Bronchial epithelial cell (primary cell): Measurements from ENCODE around the gene HES5. TPM values are rescaled to one million over a fixed set of nuclear protein-coding genes. Genes with fewer than 3 reads are reported as not detected.

Source experiments
- DNase-seq: peaks from one replicate; pipeline ENCODE4 v3.0.0-alpha.2; 2010; ENCODE audit warnings: low read depth
- FAIRE-seq: peaks from 2 replicates; lab custom pipeline; 2011; peaks lifted over from hg19 to GRCh38; lab: Jason Lieb, UNC
- H3K27me3 ChIP-seq: 2 replicates; pipeline ENCODE4 v1.5.1; 2011; ENCODE audit warnings: low read length; ENCODE audit not compliant: control insufficient read depth, insufficient read depth
- H3K36me3 ChIP-seq: 2 replicates; pipeline ENCODE4 v1.5.1; 2011; ENCODE audit warnings: low read length; ENCODE audit not compliant: control insufficient read depth, insufficient read depth
- H3K4me3 ChIP-seq: 2 replicates; pipeline ENCODE4 v1.5.1; 2011; ENCODE audit warnings: mild to moderate bottlenecking, low read depth, low read length, control low read depth
- total RNA-seq: library from RNA; depleted of rRNA; stranded (reverse); fragments of >200 nt; gene quantifications from 2 replicates; pipeline ENCODE4 v1.2.1, GENCODE V29; 2014
- TF ChIP-seq, protein P1 (sequence below): IDR thresholded peaks from 2 replicates; pipeline ENCODE4 v1.5.1; 2011; ENCODE audit warnings: mild to moderate bottlenecking, moderate library complexity, low read length, control low read depth, inconsistent platforms; ENCODE audit not compliant: insufficient read depth, severe bottlenecking

The HES5 gene
- total RNA-seq, 1 donor from 2014 or later: 2.9 TPM

DNA sequence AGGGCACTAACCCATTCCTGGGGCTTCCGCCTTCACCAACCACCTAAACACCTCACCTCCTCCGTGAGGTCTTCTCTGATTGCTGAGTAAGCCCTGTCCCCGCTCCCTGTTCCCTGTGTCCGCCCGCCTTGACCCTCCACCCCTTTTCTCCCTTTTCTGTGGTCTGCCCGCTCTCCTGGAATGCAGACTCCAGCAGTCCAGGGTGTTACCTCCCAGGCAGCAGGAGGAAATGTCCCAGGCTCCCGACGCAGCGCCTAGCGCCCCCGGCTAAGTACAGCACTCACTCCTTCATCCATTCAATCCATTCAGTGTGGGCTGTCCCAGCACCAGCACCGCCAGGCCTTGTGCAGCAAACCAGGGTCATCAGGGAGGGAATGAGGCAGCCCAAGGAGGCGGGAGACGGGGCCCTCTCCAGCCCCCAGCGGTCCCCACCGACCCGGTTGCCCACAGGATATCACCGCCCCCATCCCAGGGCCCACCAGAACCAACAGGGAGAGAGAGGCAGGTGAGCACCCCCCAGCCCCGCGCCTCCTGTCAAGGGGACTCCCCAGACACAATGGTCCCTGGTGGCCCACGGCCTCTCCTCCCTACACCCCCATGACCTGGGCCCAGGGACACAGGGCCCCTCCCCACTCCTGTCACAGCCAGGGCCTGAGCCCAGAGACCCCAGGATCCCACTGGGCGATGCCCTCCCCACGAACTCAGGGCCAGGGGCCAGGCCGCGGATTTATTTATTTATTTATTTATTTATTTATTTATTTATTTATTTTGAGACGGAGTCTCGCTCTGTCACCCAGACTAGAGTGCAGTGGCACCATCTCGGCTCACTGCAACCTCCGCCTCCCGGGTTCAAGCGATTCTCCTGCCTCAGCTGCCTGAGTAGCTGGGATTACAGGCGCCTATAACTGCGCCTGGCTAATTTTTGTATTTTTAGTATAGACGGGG, 36.3 kb upstream of the HES5 start:
- peaks cover 5% of the 10 kb centered on the region for H3K27me3 ChIP-seq
- no peak overlapping the region for H3K4me3 ChIP-seq
- H3K36me3 ChIP-seq: no peaks in the 10 kb centered on the region
- FAIRE-seq (no peak), DNase-seq (no peak)
- TF ChIP-seq, protein P1, sequence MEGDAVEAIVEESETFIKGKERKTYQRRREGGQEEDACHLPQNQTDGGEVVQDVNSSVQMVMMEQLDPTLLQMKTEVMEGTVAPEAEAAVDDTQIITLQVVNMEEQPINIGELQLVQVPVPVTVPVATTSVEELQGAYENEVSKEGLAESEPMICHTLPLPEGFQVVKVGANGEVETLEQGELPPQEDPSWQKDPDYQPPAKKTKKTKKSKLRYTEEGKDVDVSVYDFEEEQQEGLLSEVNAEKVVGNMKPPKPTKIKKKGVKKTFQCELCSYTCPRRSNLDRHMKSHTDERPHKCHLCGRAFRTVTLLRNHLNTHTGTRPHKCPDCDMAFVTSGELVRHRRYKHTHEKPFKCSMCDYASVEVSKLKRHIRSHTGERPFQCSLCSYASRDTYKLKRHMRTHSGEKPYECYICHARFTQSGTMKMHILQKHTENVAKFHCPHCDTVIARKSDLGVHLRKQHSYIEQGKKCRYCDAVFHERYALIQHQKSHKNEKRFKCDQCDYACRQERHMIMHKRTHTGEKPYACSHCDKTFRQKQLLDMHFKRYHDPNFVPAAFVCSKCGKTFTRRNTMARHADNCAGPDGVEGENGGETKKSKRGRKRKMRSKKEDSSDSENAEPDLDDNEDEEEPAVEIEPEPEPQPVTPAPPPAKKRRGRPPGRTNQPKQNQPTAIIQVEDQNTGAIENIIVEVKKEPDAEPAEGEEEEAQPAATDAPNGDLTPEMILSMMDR: no peak

DNA sequence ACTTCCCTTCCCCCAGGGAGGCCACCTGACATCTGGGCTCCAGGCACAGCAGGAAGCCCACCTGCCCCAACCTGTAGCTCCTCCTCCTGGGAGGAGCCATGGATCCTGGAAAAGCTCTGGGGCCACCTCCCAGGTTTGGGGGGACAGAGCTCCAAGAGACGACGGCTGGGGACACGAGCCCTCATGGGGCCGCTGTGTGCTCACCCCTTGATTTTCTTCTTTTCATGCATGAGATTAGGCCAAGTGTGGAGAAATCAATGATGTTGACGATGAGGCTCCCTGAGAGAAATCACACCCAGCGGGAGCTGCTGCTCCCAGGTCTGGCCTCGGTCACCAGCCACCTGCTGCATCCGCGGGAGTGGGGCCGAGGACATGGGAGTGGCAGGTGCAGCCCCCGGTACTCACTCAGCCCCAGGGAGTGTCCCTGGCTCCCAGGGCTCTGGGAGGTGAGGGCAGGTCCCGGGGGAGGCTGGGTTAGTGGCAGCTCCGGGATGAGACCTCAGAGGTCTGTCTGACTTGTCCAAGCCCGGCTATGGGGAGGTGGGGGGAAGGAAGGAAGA, 34.8 kb upstream of the HES5 start:
- H3K4me3 ChIP-seq: no peak overlapping the region
- H3K36me3 ChIP-seq: no peaks in the 10 kb centered on the region
- H3K27me3 ChIP-seq: peaks cover 5% of the 10 kb centered on the region
- no peak for FAIRE-seq
- DNase-seq: no peak
- TF ChIP-seq, protein P1: no peak

DNA sequence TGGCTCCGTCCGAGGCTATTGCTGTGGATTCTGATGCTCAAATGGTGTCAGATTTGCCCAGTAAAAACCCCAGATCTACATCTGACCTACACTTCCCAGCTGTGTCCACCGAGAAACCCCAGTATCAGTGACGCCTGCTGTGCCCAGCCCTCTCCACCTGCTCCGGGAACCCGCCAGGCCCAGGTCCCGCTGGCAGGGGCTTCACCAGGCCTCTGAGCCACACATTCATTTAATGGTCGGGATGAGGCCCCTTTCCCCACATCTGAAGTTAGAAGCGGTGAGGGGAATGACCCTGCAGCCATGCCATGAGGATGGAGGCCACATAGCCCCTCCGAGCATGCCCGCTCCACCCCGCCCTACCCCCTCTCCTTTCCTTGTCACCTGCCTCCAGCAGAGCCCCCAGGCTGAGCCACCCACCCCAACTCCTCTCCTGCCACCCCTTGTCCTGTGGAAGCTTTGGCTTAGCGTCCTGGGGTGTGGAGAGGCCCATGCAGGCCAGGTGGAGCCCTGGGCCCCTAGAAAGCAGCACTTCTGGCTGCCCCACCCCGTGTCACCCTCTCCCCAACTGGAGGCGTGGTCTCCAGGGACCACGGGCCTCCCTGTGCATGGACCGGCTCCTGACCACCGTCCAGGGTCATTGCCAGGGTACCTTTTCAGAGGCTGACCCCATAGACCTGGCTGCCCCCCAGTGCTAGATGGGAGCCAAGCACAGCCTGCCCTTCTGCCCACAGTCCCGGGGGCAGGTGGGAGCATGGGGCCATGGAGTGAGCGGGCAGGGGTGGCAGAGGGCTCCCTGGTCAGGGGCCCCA, 34.1 kb upstream of the HES5 start:
- TF ChIP-seq, protein P1: no peak
- FAIRE-seq: no peak
- DNase-seq: no peak
- H3K4me3 ChIP-seq: no peak overlapping the region
- peaks cover 5% of the 10 kb centered on the region for H3K27me3 ChIP-seq
- H3K36me3 ChIP-seq: no peaks in the 10 kb centered on the region

DNA sequence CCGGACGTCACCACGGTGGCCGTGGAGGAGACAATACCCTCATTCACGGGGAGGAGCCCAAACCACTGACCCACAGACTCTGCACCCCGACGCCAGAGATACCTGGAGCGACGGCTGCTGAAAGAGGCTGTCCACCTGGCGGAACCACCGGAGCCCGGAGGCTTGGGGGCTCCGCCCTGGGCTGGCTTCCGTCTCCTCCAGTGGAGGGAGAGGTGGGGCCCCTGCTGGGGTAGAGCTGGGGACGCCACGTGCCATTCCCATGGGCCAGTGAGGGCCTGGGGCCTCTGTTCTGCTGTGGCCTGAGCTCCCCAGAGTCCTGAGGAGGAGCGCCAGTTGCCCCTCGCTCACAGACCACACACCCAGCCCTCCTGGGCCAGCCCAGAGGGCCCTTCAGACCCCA, 33.1 kb upstream of the HES5 start:
- no peak for FAIRE-seq
- TF ChIP-seq, protein P1: no peak

DNA sequence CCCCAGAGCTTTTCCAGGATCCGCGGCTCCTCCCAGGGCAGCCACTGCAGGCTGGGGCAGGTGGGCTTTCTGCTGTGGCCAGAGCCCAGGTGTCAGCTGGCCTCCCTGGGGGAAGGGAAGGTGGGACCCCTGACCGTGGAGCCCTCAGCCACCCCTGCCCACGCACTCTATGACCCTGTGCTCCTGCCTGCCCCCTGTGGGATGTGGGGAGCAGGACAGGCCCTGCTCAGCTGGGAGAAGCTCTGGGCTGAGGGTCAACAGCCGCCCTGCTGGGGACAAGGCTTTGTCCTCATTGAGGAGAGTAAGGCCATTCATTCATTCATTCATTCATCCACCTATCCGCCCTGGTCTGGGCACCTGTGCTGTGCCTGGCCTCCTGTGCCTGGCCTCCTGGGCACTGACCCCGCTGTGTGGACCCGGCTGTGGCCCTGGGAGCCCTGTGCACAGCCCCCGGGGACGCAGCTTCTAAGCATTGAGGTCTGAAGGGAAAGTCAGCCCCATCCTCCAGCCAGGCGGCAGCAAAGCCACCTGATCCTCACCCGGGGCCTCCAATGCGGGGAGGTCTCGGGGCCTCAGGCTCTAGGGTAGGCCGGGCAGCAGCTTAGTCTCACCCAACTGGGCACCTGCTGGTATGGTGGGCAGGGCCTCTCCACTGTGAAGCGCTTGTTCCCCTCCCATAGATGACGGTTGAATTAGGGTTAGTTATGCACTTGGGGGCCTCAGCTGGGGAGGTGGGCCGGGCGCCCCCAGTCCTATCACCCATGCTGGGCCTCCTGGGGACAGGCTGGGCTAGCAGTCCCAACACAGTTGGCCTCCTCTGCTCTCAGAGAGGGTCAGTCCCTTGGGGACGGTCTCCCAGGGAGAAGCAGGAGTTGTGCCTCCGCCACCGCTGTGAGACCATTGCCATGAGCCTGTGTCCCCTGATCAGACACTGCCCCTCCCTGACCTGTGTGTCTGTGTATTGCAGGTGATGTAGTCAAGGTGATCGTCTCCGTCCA, 32.1 kb upstream of the HES5 start:
- FAIRE-seq (no peak), DNase-seq (no peak)
- H3K4me3 ChIP-seq: no peak overlapping the region
- peaks cover 5% of the 10 kb centered on the region for H3K27me3 ChIP-seq
- H3K36me3 ChIP-seq: no peaks in the 10 kb centered on the region
- TF ChIP-seq, protein P1: peak; percentile 64

More for the DNA sequence above, 33.1 kb upstream of the HES5 start:
- DNase-seq: no peak
- Histone ChIP-seq H3K4me3 (no peak overlapping the region), H3K27me3 (peaks cover 5% of the 10 kb centered on the region), H3K36me3 (no peaks in the 10 kb centered on the region)
